ENCODE measurements around the gene CRK. TPM values are rescaled to one million over a fixed set of nuclear protein-coding genes. Genes with fewer than 3 reads are reported as not detected.

Gene CRK
- polyA plus RNA-seq, 1 donor from 2014 or later: 28.3 TPM

Other genes starting within 250 kb of the CRK start
- gene BHLHA9, start 185.8 kb downstream of the CRK start, polyA plus RNA-seq: not detected
- gene TRARG1, start 176.6 kb downstream of the CRK start, polyA plus RNA-seq: not detected
- 54.4 TPM for gene YWHAE, start 56.0 kb downstream of the CRK start, polyA plus RNA-seq
- 29.6 TPM for gene MYO1C, start 36.5 kb upstream of the CRK start, polyA plus RNA-seq
- 51.7 TPM for gene INPP5K, start 60.4 kb upstream of the CRK start, polyA plus RNA-seq
- gene PITPNA, start 106.6 kb upstream of the CRK start, polyA plus RNA-seq: 32.1 TPM
- 27.3 TPM for gene SLC43A2, start 172.6 kb upstream of the CRK start, polyA plus RNA-seq
- 0.19 TPM for gene SCARF1, start 189.5 kb upstream of the CRK start, polyA plus RNA-seq
- 2.6 TPM for gene RILP, start 193.6 kb upstream of the CRK start, polyA plus RNA-seq
- gene PRPF8, start 228.6 kb upstream of the CRK start, polyA plus RNA-seq: 156 TPM

Measured in IgD-negative memory B cell (primary cell).